ENCODE measurements around the gene SGK2. TPM values are rescaled to one million over a fixed set of nuclear protein-coding genes. Genes with fewer than 3 reads are reported as not detected.
"Not testable (repeated sequence)": the region's sequence is repeated elsewhere in the genome, so short reads cannot be mapped to it uniquely, and the experiment has no call there.

Gene SGK2
- total and polyA plus RNA-seq, 2 experiments from 2014 or later = 0.42 TPM; not detected in 1

DNA sequence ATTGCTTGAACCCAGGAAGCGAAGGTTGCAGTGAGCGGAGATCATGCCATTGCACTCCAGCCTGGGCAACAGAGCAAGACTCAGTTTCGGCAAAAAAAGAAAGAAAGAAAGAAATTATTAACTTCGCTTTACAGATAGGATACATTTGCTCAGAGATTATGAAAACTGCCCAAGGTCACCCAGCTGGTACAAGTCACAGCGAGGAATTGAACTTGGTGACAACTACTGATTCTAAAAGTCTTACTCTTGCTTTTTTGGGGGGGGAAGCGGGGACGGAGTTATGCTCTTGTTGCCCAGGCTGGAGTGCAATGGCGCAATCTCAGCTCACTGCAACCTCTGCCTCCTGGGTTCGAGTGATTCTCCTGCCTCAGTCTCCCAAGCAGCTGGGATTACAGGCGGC is 29.7 kb downstream of the SGK2 start:
- H3K4me3 Mint-ChIP-seq; H3K27me3 ChIP-seq (ENCODE audit: insufficient read depth); H3K36me3 ChIP-seq (ENCODE audit: insufficient read depth); H2AFZ ChIP-seq; H3K4me2 ChIP-seq; H3K4me3 ChIP-seq; H3K27ac Mint-ChIP-seq; H3F3A ChIP-seq (replicated peaks; ENCODE audit: low read depth); H4K20me1 ChIP-seq (replicated peaks; ENCODE audit: insufficient read depth); H3K9me2 ChIP-seq (ENCODE audit: insufficient read depth); H3K36me3 Mint-ChIP-seq (ENCODE audit: low read depth); H3K27me3 Mint-ChIP-seq (ENCODE audit: insufficient read depth, low read depth, poor library complexity); H3K9me3 Mint-ChIP-seq; DNase-seq (ENCODE audit: low spot score); ATAC-seq; H3K27ac ChIP-seq (ENCODE audit: low read depth): not testable (repeated sequence)
- Histone ChIP-seq H3K4me1 (ENCODE audit: insufficient read depth) (peaks cover 12% of the 10 kb centered on the region; the same call in 1 of the 2 replicates), H3K79me2 (replicated peaks; ENCODE audit: insufficient read depth) (peaks cover 13% of the 10 kb centered on the region)
- peaks cover 19% of the 10 kb centered on the region for H3K4me1 Mint-ChIP-seq

DNA sequence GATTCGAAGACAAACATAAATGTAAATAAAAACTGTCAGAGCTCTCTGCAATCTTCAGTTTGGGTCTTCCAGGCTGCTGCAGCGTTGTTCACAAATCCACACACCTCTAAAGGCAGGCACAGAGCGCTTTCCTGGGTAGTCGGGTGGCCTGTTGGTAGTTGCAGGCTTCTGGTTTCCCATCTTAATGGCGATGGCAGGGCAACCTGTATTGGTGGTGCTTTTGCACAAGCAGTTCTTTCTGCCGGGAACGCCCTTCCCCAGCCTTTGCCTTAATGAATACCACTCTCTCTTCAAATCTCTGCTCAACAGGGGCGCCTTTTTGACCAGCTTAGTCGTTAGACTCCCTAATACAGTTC is 31.2 kb downstream of the SGK2 start:
- peak; percentile 47 for DNase-seq (ENCODE audit: low spot score)
- TF ChIP-seq ZNF331 (CRISPR knock-in tag; IDR thresholded peaks at IDR 0.05; ENCODE audit: low read depth) (no peak), POLR2AphosphoS5 (IDR thresholded peaks at IDR 0.05; ENCODE audit: low read depth) (no peak), JUNB (IDR thresholded peaks at IDR 0.05; ENCODE audit: unreplicated experiment) (no peak), STAT1 (IDR thresholded peaks at IDR 0.05; ENCODE audit: unreplicated experiment) (no peak), REST (IDR thresholded peaks at IDR 0.05; ENCODE audit: unreplicated experiment) (no peak), ZNF462 (CRISPR knock-in tag; IDR thresholded peaks at IDR 0.05) (no peak)
- TF ChIP-seq, protein P1, sequence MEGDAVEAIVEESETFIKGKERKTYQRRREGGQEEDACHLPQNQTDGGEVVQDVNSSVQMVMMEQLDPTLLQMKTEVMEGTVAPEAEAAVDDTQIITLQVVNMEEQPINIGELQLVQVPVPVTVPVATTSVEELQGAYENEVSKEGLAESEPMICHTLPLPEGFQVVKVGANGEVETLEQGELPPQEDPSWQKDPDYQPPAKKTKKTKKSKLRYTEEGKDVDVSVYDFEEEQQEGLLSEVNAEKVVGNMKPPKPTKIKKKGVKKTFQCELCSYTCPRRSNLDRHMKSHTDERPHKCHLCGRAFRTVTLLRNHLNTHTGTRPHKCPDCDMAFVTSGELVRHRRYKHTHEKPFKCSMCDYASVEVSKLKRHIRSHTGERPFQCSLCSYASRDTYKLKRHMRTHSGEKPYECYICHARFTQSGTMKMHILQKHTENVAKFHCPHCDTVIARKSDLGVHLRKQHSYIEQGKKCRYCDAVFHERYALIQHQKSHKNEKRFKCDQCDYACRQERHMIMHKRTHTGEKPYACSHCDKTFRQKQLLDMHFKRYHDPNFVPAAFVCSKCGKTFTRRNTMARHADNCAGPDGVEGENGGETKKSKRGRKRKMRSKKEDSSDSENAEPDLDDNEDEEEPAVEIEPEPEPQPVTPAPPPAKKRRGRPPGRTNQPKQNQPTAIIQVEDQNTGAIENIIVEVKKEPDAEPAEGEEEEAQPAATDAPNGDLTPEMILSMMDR (conservative IDR thresholded peaks at IDR 0.05; ENCODE audit: low read depth in 2 of 2) = no peak
- TF ChIP-seq, protein P2, sequence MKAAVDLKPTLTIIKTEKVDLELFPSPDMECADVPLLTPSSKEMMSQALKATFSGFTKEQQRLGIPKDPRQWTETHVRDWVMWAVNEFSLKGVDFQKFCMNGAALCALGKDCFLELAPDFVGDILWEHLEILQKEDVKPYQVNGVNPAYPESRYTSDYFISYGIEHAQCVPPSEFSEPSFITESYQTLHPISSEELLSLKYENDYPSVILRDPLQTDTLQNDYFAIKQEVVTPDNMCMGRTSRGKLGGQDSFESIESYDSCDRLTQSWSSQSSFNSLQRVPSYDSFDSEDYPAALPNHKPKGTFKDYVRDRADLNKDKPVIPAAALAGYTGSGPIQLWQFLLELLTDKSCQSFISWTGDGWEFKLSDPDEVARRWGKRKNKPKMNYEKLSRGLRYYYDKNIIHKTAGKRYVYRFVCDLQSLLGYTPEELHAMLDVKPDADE (IDR thresholded peaks at IDR 0.05) = no peak
- Histone ChIP-seq H3K27ac (ENCODE audit: low read depth) (peak overlapping the region; percentile 53; the same call in 1 of the 2 replicates), H3K36me3 (ENCODE audit: insufficient read depth) (no peaks in the 10 kb centered on the region), H3F3A (replicated peaks; ENCODE audit: low read depth) (no peaks in the 10 kb centered on the region), H3K9me2 (ENCODE audit: insufficient read depth) (no peaks in the 10 kb centered on the region), H3K79me2 (replicated peaks; ENCODE audit: insufficient read depth) (peaks cover 13% of the 10 kb centered on the region), H3K4me2 (peak overlapping the region; percentile 95), H3K4me1 (ENCODE audit: insufficient read depth) (peaks cover 5% of the 10 kb centered on the region; the same call in 1 of the 2 replicates), H4K20me1 (replicated peaks; ENCODE audit: insufficient read depth) (0 out of 2 replicates have a peak, but pooled peaks cover 3% of the 10 kb centered on the region), H3K27me3 (ENCODE audit: insufficient read depth) (no peaks in the 10 kb centered on the region), H3K4me3 (peak overlapping the region; percentile 84), H2AFZ (peak overlapping the region; percentile 88)
- Mint-ChIP-seq H3K9me3 (no peaks in the 10 kb centered on the region), H3K27me3 (ENCODE audit: insufficient read depth, low read depth, poor library complexity) (peaks cover 2% of the 10 kb centered on the region), H3K36me3 (ENCODE audit: low read depth) (peaks cover 11% of the 10 kb centered on the region), H3K4me3 (peak overlapping the region; percentile 94), H3K27ac (peak overlapping the region; percentile 98), H3K4me1 (peaks cover 8% of the 10 kb centered on the region)
- peak; percentile 23 for ATAC-seq

Measured in GM23338 (cell line).